Measurements from ENCODE around the gene AOAH. TPM values are rescaled to one million over a fixed set of nuclear protein-coding genes. Genes with fewer than 3 reads are reported as not detected.

The AOAH gene
- total and polyA plus RNA-seq, 11 donors = 0.65 to 42.0 (median 1.8) TPM

DNA sequence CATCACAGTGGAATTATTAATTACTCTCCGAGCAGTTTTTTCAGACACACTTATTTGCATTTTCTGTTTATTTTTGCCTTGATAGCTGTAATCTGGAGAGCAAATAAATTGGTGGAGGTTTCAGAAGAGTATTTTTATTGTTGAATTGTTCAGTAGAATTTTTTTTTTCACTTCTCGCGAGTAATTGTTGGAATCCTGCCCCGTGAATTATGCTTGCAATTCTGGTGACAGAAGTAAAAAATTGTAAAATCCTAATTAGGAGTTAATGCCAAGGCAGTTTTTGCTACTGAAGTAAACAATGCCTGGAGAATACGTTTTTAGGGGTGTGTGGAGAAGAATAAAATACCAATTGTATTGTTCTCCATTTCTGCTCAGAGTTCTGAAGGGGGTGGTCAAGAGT lies 88.2 kb downstream of the AOAH start:
- no peaks in the 10 kb centered on the region for H3K4me1 ChIP-seq
- ATAC-seq (no peak), DNase-seq (no peak)
- H3K4me3 ChIP-seq = no peak overlapping the region
- H3K36me3 ChIP-seq = peaks cover 0 to 34% (median 0%) of the 10 kb centered on the region in 9 donors
- no peak overlapping the region for H3K27ac ChIP-seq
- intact Hi-C loops (cut with DNase I) = no loop called here
- H3K9me3 ChIP-seq = no peaks in the 10 kb centered on the region
- no peaks in the 10 kb centered on the region for H3K27me3 ChIP-seq
- TF ChIP-seq, protein P1, sequence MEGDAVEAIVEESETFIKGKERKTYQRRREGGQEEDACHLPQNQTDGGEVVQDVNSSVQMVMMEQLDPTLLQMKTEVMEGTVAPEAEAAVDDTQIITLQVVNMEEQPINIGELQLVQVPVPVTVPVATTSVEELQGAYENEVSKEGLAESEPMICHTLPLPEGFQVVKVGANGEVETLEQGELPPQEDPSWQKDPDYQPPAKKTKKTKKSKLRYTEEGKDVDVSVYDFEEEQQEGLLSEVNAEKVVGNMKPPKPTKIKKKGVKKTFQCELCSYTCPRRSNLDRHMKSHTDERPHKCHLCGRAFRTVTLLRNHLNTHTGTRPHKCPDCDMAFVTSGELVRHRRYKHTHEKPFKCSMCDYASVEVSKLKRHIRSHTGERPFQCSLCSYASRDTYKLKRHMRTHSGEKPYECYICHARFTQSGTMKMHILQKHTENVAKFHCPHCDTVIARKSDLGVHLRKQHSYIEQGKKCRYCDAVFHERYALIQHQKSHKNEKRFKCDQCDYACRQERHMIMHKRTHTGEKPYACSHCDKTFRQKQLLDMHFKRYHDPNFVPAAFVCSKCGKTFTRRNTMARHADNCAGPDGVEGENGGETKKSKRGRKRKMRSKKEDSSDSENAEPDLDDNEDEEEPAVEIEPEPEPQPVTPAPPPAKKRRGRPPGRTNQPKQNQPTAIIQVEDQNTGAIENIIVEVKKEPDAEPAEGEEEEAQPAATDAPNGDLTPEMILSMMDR (IDR thresholded peaks at IDR 0.05) = no peak
- TF ChIP-seq POLR2A (IDR thresholded peaks at IDR 0.05) = no peak
- WGBS, 4 donors = 73 to 81% (median 75%) methylated on average over 5 of the region's 5 CpGs

DNA sequence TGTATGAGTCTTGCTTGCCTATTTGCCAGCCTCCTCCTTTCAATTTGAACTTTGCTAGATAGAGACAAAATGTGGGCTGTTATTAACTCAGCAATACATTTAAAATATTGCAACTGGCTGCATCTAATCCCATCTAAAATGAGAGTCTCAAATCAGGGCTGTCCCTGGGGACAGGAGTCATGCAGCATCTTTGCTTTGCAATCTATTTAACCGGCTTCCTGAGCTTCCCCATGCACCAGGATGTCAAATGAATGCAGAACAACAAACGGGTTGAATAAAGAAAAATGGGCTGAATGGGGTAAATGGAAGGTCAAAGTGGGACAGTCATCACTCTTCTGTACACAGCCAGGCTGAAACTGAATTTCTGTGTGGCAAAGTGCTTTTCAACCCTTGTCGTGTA lies 89.2 kb downstream of the AOAH start:
- no peak overlapping the region for H3K27ac ChIP-seq
- 61 to 73% (median 68%) methylated on average over 3 of the region's 3 CpGs for WGBS, 4 donors
- H3K36me3 ChIP-seq = peaks cover 0 to 44% (median 0%) of the 10 kb centered on the region in 9 donors
- intact Hi-C loops (cut with DNase I) = no loop called here
- no peaks in the 10 kb centered on the region for H3K27me3 ChIP-seq
- ATAC-seq (no peak), DNase-seq (no peak)
- H3K4me3 ChIP-seq = no peak overlapping the region
- H3K9me3 ChIP-seq = no peaks in the 10 kb centered on the region
- H3K4me1 ChIP-seq = no peaks in the 10 kb centered on the region
- TF ChIP-seq, protein P1 (IDR thresholded peaks at IDR 0.05) = no peak
- TF ChIP-seq POLR2A (IDR thresholded peaks at IDR 0.05) = no peak

DNA sequence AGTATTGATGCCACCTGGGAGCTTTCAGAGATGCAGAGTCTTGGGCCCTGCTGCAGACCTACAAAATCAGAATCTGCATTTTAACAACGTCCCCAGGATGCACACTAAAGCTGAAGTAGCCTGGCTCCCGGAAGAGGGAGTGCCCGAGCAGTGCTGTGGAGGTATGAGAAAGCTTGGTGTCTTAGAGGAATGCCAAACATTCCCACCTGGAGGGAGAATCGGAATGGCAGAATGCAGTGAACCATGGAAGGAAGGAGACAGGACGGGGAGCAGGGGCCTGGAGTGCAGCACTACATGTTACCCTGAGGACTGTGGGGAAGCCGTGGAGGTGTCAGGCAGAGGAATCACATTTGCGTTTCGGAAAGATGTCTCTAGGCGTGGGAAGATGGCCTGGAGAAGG lies 90.9 kb downstream of the AOAH start:
- ATAC-seq (no peak), DNase-seq (no peak)
- no peak overlapping the region for H3K27ac ChIP-seq
- peaks cover 0 to 53% (median 0%) of the 10 kb centered on the region in 9 donors for H3K36me3 ChIP-seq
- H3K9me3 ChIP-seq = no peaks in the 10 kb centered on the region
- H3K27me3 ChIP-seq = no peaks in the 10 kb centered on the region
- no peak for TF ChIP-seq POLR2A (IDR thresholded peaks at IDR 0.05)
- TF ChIP-seq, protein P1 (IDR thresholded peaks at IDR 0.05) = no peak
- intact Hi-C loops (cut with DNase I) = no loop called here
- H3K4me1 ChIP-seq = no peaks in the 10 kb centered on the region
- H3K4me3 ChIP-seq = no peak overlapping the region
- 75 to 81% (median 79%) methylated on average over 9 of the region's 9 CpGs for WGBS, 4 donors

DNA sequence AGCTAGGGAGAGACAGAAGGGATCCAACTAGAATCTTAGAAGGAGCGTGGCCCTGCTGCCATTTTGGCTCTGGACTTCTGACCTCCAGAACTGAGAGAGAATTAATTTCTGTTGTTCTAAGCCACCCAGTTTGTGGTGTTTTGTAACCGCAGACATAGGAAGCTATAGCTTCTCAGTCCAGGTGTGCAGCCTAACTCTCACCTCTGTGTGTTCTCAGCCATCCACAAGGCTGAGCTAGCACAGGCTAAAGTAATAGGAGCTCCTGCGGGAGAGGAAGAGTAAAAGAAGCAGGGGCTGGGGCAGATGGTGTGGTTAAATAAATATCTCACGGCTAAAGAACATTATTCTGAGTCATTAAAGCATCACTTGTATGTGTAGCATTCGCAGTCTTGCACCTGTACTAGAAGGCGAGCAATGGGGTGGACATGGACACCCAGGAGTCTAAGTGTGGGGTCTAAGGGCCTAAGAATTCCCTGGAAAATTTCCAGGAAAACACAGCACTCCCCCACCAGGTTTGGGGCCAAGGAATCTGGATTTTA lies 94.1 kb downstream of the AOAH start:
- TF ChIP-seq, protein P1 (IDR thresholded peaks at IDR 0.05) = no peak
- no peak for TF ChIP-seq POLR2A (IDR thresholded peaks at IDR 0.05)
- intact Hi-C loops (cut with DNase I) = no loop called here
- H3K4me3 ChIP-seq = no peak overlapping the region
- no peak for DNase-seq
- H3K9me3 ChIP-seq = no peaks in the 10 kb centered on the region
- no peak overlapping the region for H3K27ac ChIP-seq
- no peaks in the 10 kb centered on the region for H3K27me3 ChIP-seq
- H3K4me1 ChIP-seq = peaks cover 0 to 10% (median 0%) of the 10 kb centered on the region in 12 donors
- ATAC-seq = no peak
- H3K36me3 ChIP-seq = peaks cover 0 to 47% (median 0%) of the 10 kb centered on the region in 9 donors
- 74 to 90% (median 81%) methylated on average over 6 of the region's 6 CpGs for WGBS, 4 donors

Measured in heart left ventricle (tissue), 16 donors.